ENCODE measurements around the gene CAB39. TPM values are rescaled to one million over a fixed set of nuclear protein-coding genes. Genes with fewer than 3 reads are reported as not detected.

CAB39 gene
- total and polyA plus RNA-seq, 12 donors = 17.3 to 99.7 (median 90.0) TPM

DNA sequence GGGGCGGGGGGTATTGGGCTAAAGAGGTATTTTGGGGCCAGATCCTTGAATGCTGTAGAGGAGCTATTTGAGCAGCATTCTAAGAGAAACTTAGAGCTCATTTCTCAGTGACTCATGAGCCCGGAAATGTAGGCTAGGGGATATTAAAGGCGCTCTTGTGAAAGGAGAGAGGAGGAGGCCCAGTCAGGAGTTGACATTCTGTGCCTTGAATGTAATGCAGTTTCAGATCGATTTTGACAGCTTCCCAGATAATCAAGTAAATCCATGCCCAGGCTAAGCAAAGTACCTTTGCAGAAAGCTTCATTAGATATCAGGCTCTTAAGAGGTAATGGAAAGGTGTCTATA lies 1.5 kb downstream of the CAB39 start:
- H3K27me3 ChIP-seq = no peaks in the 10 kb centered on the region
- intact Hi-C loops (cut with DNase I) = loop anchor here in 8 of 10 donors (5.0 to 10.0 kb wide), 2 partner anchors 81 to 83 kb away; no protein-coding TSS in a partner anchor
- TF ChIP-seq, protein P1, sequence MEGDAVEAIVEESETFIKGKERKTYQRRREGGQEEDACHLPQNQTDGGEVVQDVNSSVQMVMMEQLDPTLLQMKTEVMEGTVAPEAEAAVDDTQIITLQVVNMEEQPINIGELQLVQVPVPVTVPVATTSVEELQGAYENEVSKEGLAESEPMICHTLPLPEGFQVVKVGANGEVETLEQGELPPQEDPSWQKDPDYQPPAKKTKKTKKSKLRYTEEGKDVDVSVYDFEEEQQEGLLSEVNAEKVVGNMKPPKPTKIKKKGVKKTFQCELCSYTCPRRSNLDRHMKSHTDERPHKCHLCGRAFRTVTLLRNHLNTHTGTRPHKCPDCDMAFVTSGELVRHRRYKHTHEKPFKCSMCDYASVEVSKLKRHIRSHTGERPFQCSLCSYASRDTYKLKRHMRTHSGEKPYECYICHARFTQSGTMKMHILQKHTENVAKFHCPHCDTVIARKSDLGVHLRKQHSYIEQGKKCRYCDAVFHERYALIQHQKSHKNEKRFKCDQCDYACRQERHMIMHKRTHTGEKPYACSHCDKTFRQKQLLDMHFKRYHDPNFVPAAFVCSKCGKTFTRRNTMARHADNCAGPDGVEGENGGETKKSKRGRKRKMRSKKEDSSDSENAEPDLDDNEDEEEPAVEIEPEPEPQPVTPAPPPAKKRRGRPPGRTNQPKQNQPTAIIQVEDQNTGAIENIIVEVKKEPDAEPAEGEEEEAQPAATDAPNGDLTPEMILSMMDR (IDR thresholded peaks at IDR 0.05) = no peak
- peaks cover 0 to 76% (median 46%) of the 10 kb centered on the region in 9 donors for H3K4me1 ChIP-seq
- peaks cover 0 to 6% (median 0%) of the 10 kb centered on the region in 9 donors for H3K36me3 ChIP-seq
- ATAC-seq = peak in 5 of 8 donors; percentile 9 to 42 (median 17)
- H3K4me3 ChIP-seq = peak overlapping the region; percentile 68 to 99 (median 96)
- no peaks in the 10 kb centered on the region for H3K9me3 ChIP-seq
- peak overlapping the region in 9 of 10 donors; percentile 92 to 98 (median 94) for H3K27ac ChIP-seq
- DNase-seq = no peak
- WGBS, 2 donors = 0% methylated on average over 4 of the region's 4 CpGs

DNA sequence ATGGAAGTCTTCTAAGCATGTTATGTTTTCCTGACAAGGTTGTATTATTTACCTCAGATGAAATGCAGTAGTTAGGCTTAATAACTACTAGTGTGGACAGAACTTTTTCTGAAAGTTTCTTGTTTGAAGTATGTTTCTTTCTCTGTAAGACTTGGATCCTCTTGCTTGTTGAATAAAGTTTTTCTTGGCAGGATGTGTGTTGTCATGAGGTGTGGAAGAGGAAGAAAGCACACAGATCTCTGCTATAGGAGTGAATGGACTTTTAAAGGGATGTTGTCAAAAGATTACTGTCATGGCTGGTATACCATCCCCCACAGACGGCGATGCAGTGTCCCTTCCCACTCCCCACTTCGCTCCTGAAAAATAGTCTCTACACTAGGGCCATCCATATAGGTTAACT lies 2.6 kb downstream of the CAB39 start:
- Histone ChIP-seq H3K9me3 (no peaks in the 10 kb centered on the region), H3K4me1 (peaks cover 0 to 83% (median 57%) of the 10 kb centered on the region in 9 donors), H3K4me3 (peak overlapping the region in 5 of 10 donors; percentile 70 to 99 (median 98)), H3K27me3 (no peaks in the 10 kb centered on the region), H3K36me3 (peaks cover 0 to 7% (median 0%) of the 10 kb centered on the region in 9 donors), H3K27ac (peak overlapping the region in 3 of 10 donors; percentile 92 to 98 (median 94))
- ATAC-seq (no peak), DNase-seq (no peak)
- TF ChIP-seq, protein P1 (IDR thresholded peaks at IDR 0.05) = no peak
- 58 to 67% methylated on average over 3 of the region's 3 CpGs for WGBS, 2 donors
- intact Hi-C loops (cut with DNase I) = loop anchor here in 2 of 10 donors (5.0 to 10.0 kb wide), 2 partner anchors 80 to 82 kb away; no protein-coding TSS in a partner anchor

DNA sequence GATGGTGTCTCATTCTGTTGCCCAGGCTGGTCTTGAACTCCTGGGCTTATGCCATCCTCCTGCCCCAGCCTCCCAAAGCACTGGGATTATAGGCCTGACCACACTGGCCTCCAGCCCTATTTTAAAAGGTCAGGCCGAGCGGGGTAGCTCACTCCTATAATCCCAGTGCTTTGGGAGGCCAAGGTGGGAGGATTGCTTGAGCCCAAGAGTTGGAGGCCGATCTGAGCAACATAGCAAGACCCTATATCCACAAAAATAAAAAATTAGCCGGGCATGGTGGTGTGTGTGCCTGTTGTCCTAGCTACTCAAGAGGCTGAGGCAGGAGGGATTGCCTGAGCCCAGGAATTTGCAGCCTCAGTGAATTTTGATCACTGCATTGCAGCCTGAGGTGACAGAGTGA lies 3.9 kb downstream of the CAB39 start:
- Histone ChIP-seq H3K4me1 (peaks cover 0 to 85% (median 66%) of the 10 kb centered on the region in 9 donors), H3K27ac (no peak overlapping the region), H3K9me3 (no peaks in the 10 kb centered on the region), H3K27me3 (no peaks in the 10 kb centered on the region), H3K36me3 (peaks cover 0 to 21% (median 0%) of the 10 kb centered on the region in 9 donors), H3K4me3 (no peak overlapping the region)
- no peak for DNase-seq
- no peak for ATAC-seq
- 94 to 95% methylated on average over 4 of the region's 4 CpGs for WGBS, 2 donors
- intact Hi-C loops (cut with DNase I) = loop anchor here in 2 of 10 donors (5.0 to 10.0 kb wide), 2 partner anchors 78 to 81 kb away; no protein-coding TSS in a partner anchor
- TF ChIP-seq, protein P1 (IDR thresholded peaks at IDR 0.05) = no peak

DNA sequence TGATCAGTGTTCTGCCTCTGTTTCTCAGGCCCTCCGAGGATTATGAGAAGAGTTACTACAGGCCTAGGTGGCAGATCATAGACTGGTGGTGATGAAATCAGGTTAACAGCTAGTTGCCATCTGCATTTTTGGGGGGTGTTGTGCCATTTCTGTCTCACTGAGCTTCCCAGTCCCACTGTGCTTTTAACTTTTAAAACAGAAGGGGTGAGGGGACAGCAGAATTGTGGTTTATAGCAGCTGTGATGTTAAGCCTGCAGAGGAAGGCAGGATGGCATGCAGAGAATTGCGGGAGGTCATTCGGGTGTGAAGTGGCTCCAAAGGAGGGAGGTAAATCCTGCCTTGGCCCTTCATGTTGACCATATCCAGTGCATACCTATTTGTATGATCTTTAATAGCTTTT lies 5.0 kb downstream of the CAB39 start:
- no peak for ATAC-seq
- 50 to 52% methylated on average over 3 of the region's 3 CpGs for WGBS, 2 donors
- no peaks in the 10 kb centered on the region for H3K27me3 ChIP-seq
- peaks cover 0 to 31% (median 0%) of the 10 kb centered on the region in 9 donors for H3K36me3 ChIP-seq
- H3K4me1 ChIP-seq = peaks cover 0 to 86% (median 76%) of the 10 kb centered on the region in 9 donors
- TF ChIP-seq, protein P1 (IDR thresholded peaks at IDR 0.05) = no peak
- no peak overlapping the region for H3K4me3 ChIP-seq
- intact Hi-C loops (cut with DNase I) = loop anchor here in 2 of 10 donors (5.0 to 10.0 kb wide), 2 partner anchors 77 to 80 kb away; no protein-coding TSS in a partner anchor
- no peaks in the 10 kb centered on the region for H3K9me3 ChIP-seq
- no peak overlapping the region for H3K27ac ChIP-seq
- DNase-seq = no peak
